Endothelial cell of umbilical vein (primary cell): Measurements from ENCODE around the gene RTBDN.

ENCODE experiments used
- CTCF ChIP-seq, 2 donors: IDR thresholded peaks; 1 replicate in 1 of 2; 2 replicates in 1 of 2; pipeline ENCODE4 v1.5.1; 2011; ENCODE audit warnings: low read length in 2 of 2, mild to moderate bottlenecking in 2 of 2, moderate library complexity in 2 of 2, control low read depth in 1 of 2, inconsistent platforms in 1 of 2, low read depth in 1 of 2; ENCODE audit not compliant: insufficient read depth in 1 of 2; ENCODE audit errors: extremely low read depth in 1 of 2
- EZH2 ChIP-seq: IDR thresholded peaks from 2 replicates; pipeline ENCODE4 v1.6.1; 2012; ENCODE audit warnings: borderline replicate concordance, low read depth, mild to moderate bottlenecking, moderate library complexity, low read length, inconsistent platforms; ENCODE audit not compliant: severe bottlenecking
- FOS ChIP-seq: IDR thresholded peaks from 2 replicates; pipeline ENCODE4 v1.6.1; 2011; ENCODE audit warnings: mild to moderate bottlenecking, low read length, moderate library complexity, borderline replicate concordance; ENCODE audit not compliant: insufficient read depth
- GATA2 ChIP-seq: IDR thresholded peaks from 2 replicates; pipeline ENCODE4 v1.7.0; 2011; ENCODE audit warnings: low read depth, mild to moderate bottlenecking, moderate library complexity, mixed read lengths, low read length; ENCODE audit not compliant: insufficient read length, insufficient read depth
- JUN ChIP-seq: IDR thresholded peaks from 2 replicates; pipeline ENCODE4 v1.6.1; 2011; ENCODE audit warnings: borderline replicate concordance, low read depth; ENCODE audit not compliant: insufficient read length, insufficient read depth
- MYC ChIP-seq: IDR thresholded peaks from one replicate; pipeline ENCODE4 v1.6.1; 2011; ENCODE audit warnings: mild to moderate bottlenecking, low read depth, low read length
- POLR2A ChIP-seq: IDR thresholded peaks from 2 replicates; pipeline ENCODE4 v1.6.1; 2012; ENCODE audit warnings: low read depth, mild to moderate bottlenecking, control low read depth, low read length
- POLR2AphosphoS5 ChIP-seq: IDR thresholded peaks from 2 replicates; pipeline ENCODE4 v1.6.1; 2012; ENCODE audit warnings: low read depth, mild to moderate bottlenecking, control low read depth, low read length, moderate library complexity; ENCODE audit not compliant: insufficient read depth
- TF ChIP-seq, protein P1 (sequence below): IDR thresholded peaks from 2 replicates; pipeline ENCODE4 v1.6.1; 2011; ENCODE audit not compliant: insufficient read depth, insufficient read length

GRCh38 chr19:12865746-12866415 lies 31.5 kb upstream of the RTBDN start:
- TF ChIP-seq CTCF (IDR thresholded peaks at IDR 0.05; ENCODE audit: extremely low read depth in 1 of 2, insufficient read depth in 1 of 2, low read depth in 1 of 2, low read length in 2 of 2) (no peak), GATA2 (no peak), EZH2 (no peak), FOS (no peak), POLR2A (no peak), MYC (no peak), POLR2AphosphoS5 (no peak), JUN (no peak)
- TF ChIP-seq, protein P1, sequence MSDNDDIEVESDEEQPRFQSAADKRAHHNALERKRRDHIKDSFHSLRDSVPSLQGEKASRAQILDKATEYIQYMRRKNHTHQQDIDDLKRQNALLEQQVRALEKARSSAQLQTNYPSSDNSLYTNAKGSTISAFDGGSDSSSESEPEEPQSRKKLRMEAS, result no peak
